Upper lobe of left lung (tissue), 4 donors: ENCODE results near the gene DNAJB6.

Source experiments
- EP300 ChIP-seq, 4 donors: sonication (generic); formaldehyde crosslinking; IDR thresholded peaks; one replicate each; pipeline ENCODE4 v1.5.1; 2017; ENCODE audit warnings: antibody characterized with exemption in 4 of 4, control low read depth in 2 of 4
- POLR2AphosphoS5 ChIP-seq, 2 donors: sonication (generic); formaldehyde crosslinking; IDR thresholded peaks; one replicate each; pipeline ENCODE4 v1.5.1; 2017; ENCODE audit warnings: antibody characterized with exemption in 2 of 2
- TF ChIP-seq, protein P1 (sequence below), 6 experiments: fragments of 450-650 bp in 4 of 6; fragments of 200-600 bp in 2 of 6; sonication (generic) in 2 of 6; IDR thresholded peaks; one replicate each; pipeline ENCODE4 v1.5.1; 2016 to 2019; ENCODE audit warnings: antibody characterized with exemption in 6 of 6

- TF ChIP-seq, protein P1, sequence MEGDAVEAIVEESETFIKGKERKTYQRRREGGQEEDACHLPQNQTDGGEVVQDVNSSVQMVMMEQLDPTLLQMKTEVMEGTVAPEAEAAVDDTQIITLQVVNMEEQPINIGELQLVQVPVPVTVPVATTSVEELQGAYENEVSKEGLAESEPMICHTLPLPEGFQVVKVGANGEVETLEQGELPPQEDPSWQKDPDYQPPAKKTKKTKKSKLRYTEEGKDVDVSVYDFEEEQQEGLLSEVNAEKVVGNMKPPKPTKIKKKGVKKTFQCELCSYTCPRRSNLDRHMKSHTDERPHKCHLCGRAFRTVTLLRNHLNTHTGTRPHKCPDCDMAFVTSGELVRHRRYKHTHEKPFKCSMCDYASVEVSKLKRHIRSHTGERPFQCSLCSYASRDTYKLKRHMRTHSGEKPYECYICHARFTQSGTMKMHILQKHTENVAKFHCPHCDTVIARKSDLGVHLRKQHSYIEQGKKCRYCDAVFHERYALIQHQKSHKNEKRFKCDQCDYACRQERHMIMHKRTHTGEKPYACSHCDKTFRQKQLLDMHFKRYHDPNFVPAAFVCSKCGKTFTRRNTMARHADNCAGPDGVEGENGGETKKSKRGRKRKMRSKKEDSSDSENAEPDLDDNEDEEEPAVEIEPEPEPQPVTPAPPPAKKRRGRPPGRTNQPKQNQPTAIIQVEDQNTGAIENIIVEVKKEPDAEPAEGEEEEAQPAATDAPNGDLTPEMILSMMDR (IDR thresholded peaks at IDR 0.05): no peak
- TF ChIP-seq POLR2AphosphoS5 (IDR thresholded peaks at IDR 0.05) (no peak), EP300 (IDR thresholded peaks at IDR 0.05) (no peak)
Observed at GRCh38 chr7:157442993-157443831, 106.4 kb downstream of the DNAJB6 start.
